HL-60/S4 treated with phorbol 12-myristate 13-acetate at 8.2 ng/mL for 4 days and 3 days (cell line): ENCODE measurements around the gene ALDH3B2.
"Not testable (repeated sequence)": the region's sequence is repeated elsewhere in the genome, so short reads cannot be mapped to it uniquely, and the experiment has no call there.

Source experiments
- in situ Hi-C: fragments of 300-500 bp; cut with MboI; formaldehyde crosslinking; loops from 2 replicates; pipeline ENCODE4 v1.15.0; 2022; ENCODE audit warnings: low sequenced_read_pairs

ALDH3B2 gene

GRCh38 chr11:67687986-67688385 is 13.6 kb upstream of the ALDH3B2 start:
- in situ Hi-C loops = no loop called here

- in situ Hi-C loops = not testable (repeated sequence)
Measured at GRCh38 chr11:67685641-67686332, 11.4 kb upstream of the ALDH3B2 start.

DNA sequence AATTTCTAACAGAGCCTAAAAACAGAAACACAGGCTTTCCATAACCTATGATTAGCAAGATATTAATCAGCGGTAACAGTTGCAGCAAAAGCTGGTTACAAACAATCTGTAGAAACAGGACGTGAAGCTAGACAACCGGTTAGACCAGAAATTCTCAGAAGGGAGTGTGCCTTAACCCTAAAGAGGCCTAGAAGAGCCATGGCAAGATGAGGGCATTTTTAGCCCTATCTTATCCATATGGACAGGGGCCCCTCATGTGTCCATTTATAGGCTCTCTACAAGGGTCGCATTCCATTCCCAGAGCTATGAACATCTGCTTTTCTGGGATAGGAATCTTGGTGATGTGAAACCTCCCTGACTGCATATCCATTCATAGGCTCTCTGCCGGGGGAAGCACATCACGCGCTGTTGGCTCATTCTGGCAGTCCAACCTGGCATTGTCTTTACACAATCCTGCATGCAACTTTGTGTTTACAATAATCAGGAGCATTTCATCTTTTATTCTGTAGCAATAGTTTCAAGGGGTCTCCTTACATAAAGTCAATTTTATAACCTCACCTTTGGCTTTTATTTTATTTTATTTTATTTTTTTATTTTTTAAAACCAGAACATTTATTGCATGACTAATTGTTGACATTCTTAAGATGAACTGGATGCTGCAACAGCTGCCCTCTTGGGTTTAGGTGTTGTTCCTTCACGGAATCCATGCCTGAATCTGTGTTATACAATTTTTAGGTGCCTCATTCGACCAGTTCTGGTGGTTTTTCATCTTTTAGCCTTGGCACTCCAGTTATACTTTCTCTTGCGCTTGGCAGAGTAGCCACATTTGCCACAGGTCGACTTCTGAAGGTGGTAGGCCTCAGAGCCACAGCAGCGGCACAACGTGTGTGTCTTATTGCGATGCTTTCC is 8.0 kb upstream of the ALDH3B2 start:
- in situ Hi-C loops = not testable (repeated sequence)

DNA sequence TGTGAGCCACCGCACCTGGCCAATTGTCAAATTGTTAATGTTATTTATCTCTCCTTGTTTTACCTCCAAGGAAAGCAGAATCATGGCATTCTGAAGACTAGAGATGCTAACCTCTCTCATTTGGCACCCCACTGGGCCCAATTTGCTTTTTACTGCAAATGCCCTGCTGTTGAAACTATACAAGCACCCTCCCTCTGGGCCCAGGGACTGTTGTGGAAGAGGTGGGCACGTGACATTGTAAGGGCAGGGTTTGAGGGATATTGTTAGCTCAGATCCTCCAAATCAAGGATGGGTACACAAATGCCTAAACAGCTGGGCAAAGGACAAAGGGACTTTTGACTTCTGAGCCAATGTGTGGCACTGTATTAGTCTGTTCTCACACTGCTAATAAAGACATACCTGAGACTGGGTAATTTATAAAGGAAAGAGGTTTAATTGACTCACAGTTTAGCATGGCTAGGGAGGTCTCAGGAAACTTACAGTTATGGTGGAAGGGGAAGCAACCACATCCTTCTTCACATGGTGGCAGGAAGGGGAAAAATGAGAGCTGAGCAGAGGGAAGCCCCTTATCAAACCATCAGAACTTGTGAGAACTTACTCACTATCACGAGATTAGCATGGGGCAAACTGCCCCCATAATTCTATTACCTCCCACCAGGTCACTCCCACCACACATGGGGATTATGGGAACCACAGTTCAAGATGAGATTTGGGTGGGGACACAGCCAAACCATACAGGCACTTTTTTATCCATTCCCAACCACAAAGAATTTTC is 6.5 kb upstream of the ALDH3B2 start:
- in situ Hi-C loops = no loop called here

DNA sequence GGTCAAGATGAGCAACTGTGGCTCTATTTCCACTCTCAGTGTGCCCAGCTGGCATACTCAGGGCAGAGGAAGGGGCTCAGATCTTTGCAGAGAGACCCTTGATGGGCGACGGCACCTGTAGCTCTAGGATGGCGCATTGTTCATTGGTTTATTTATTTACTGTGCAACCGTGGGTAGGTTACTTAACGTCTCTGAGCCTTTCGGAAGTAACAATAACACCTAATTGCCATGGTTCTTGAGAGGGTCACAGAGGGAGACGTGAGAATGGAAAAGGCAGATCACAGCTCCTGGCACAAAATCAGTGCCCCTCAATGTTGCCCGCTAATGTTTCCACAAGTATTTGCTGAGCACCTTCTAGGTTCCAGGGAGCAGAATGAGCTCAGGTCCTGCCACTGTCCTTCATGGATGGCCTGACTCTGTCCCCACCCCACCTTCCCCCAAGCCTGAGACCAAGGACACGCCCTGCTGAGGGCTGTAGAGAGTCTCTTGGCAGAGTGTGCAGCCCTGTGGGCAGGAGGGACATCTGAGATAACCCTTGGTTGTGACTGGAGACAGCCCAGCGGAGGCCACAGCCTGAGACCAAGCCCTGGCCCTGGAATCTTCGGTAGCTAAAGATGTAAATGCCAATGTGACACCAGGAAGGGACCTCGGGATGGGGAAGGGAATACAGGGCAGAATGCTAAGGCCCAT is 780 bp upstream of the ALDH3B2 start:
- in situ Hi-C loops = no loop called here

GRCh38 chr11:67673902-67674301 is 521 bp downstream of the ALDH3B2 start:
- in situ Hi-C loops = no loop called here

DNA sequence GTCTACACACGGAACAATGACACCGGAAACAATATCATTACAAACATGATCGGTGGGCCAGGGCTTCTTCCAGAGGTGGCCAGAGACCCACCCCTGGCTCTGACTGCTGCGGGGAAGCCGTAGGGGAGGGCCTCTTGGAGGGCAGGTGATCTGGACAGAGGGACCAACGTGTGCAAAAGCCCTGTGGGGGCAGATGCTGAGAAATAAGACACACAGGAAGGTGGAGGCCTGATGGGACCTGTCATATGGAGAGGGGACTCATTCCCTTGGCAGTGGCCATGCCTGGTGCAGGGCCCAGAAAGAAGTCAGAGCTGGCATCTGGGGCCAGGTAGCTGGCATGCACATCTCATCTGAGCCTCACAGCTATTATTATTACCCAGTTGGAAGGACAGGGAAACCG is 1.1 kb downstream of the ALDH3B2 start:
- in situ Hi-C loops = no loop called here

DNA sequence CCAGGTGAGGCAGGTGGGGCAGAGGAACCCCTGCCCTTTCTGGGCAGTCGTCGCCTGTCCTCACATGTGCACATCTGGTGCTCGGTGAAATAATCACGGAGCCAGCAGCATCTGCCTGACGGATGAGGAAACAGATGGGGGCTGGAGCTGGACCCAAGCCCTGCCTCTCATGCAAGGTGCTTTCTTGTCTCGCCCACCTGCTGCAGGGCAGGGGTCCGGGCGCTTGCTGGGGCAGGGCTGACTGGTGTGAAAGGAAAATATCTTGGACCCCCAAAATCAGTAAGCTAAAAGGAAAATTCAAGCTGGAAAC is 3.3 kb downstream of the ALDH3B2 start:
- in situ Hi-C loops = no loop called here

- in situ Hi-C loops = no loop called here
Measured at GRCh38 chr11:67670316-67671210, 3.9 kb downstream of the ALDH3B2 start.

DNA sequence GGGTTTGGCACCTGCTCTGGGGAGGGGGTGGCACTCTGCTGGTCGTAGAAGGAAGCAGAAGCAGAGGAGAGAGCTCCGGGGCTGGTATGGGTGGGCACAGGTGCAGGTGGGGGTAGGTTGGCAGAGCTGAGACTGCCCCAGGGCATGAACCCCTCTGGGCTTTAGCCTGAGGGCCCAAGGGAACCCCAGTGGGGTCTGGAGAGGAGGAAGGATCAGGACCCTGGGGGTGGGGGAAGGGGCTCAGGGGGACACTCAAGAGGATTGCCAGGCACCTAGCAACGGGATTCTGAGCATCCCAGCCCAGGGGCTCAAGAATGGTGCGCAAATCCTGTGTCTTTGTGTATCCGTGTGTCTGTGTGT is 6.3 kb downstream of the ALDH3B2 start:
- in situ Hi-C loops = no loop called here

DNA sequence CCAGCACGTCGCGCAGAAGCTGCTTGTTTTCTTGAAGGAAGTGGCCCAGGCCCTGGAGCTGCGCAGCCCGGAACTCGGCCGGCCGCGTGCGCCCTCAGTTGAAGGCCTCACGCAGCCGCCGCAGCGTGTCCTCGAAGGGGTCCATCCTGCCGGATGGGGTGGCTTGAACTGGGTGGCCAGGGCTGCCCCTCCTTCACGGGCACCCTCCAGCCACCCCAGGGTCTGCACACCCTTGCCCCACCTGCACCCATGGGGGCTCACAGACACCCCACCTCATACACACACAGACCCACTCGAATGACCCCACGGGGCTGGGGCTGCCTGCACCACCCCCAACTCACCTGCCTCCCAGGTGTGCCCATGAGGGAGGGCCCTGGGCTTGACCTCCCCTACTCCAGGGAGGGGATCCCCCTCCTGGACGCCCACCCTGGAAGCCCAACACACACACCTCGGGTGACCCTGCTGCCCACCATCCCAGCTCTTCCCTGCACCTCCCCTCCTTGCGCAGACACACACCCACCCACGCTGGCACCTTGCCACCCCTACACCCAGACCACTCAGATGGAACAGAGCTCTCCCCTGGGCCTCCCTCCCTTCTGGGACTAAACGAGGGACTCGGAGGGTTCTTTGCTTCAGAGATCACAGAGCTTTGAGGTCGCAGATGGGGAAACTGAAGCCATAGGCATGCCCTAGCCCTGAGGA is 6.8 kb downstream of the ALDH3B2 start:
- in situ Hi-C loops = no loop called here

DNA sequence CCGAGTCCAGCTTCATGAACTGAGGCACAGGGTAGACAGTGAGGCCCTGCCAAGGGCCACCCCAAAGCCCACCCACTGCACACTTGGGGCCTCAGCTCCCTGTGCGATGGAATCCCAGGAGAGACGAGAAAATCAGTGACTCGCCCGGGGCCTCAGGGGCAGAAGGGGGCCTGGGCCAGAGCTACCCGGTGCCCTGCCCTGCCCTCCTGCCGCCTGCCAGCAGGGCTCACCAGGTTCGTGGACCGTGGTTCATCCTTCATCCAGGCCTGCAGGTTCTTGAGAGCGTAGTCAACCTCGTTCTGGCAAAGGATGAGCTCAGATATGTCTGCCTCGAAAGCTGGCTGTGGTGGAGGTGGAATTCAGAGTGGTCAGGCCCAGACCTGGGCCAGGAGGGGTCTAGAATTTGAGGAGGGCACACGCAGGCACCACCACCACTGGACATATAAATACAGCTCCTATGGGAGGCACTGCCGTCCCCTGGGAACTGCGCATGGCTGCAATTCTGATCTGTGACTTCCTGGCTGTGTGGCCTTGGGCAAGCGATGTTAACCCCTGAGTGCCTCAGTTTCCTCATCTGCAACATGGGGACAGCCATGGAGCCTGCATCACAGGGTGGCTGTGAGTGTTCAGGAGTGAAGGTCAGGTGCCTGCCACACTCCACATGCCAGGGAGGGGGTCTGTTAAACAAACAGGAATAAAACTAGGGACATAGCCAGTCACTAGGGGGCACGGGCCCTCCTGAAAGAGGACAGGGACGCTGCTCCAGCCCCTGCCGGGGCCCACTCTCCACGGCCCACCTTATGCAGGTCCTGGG is 7.5 kb downstream of the ALDH3B2 start:
- in situ Hi-C loops = no loop called here

GRCh38 chr11:67666303-67666645 is 8.1 kb downstream of the ALDH3B2 start:
- in situ Hi-C loops = no loop called here

DNA sequence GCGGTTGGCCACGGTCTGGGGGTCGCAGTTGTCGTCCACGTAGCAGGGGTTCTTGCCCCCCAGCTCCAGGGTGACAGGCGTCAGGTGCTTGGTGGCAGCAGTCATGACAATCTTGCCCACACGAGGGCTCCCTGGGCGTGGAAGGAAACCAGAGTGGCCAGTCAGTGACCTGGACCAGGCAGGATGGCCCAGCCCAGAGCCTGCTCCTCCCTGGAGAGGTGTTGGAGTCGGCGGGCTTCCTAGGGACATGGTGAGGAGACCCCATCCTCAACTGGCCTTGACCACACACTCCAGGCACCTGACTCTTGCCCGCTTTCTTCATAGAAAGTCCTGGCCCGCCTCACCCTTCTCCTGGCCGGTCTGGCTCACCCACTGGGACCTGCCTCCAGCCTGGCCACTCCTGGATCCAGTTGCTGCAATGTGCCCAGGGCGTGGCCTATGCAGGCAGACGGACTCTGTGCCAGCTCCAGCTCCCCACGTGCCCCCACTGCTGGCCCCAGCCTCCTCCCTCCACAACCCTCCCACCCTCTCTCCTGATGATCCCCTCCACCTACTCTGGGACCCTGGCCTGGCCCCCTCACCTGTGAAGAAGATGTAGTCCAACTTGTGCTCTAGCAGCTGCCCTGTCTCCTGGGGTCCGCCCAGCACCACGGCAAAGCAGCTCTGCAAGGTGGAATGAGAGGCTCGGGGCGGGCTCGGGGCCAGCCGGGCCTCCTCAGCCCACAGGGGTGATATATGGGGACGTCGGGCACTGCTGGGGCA is 8.7 kb downstream of the ALDH3B2 start:
- in situ Hi-C loops = no loop called here

DNA sequence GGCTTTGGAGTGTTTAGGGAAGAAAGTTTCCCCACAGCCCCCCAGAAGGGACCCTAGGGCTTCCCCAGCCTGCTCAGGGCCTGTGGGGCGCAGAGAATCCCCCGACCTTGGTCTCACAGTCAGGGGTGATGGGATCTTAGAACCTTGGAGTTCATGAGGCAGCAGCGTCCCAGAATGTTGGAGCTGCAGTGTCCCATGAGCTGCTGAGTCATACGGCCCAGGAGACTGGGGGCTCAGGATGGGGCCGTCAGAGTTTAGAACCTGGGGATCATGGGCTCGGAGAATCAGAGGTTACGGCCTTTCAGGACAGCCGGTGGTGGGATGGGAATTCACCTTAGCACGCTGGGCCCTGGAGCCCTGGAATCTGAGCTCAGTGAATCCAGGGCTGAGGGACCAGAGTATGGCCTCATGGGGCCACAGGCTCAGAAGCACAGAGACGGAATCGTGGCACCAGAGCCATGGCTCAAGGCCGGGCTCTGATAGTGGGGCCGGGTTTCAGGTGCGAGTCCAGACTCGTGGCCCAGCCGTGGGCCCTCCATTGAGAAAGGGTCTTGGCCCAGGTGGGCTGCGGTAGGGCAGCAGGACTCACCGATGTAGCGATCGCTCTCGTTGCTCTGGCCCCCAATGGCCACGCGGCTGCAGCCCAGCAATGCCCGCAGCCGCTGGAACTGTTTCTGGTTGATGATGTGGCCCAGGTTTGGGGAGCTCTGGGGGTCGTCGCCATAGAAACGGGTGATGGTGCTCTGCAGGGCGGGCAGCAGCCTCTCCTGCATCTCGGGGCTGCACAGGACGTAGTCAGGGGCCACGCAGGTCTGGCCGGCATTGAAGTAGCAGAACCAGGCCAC is 9.5 kb downstream of the ALDH3B2 start:
- in situ Hi-C loops = no loop called here

- in situ Hi-C loops = no loop called here
Measured at GRCh38 chr11:67664213-67664585, 10.2 kb downstream of the ALDH3B2 start.

DNA sequence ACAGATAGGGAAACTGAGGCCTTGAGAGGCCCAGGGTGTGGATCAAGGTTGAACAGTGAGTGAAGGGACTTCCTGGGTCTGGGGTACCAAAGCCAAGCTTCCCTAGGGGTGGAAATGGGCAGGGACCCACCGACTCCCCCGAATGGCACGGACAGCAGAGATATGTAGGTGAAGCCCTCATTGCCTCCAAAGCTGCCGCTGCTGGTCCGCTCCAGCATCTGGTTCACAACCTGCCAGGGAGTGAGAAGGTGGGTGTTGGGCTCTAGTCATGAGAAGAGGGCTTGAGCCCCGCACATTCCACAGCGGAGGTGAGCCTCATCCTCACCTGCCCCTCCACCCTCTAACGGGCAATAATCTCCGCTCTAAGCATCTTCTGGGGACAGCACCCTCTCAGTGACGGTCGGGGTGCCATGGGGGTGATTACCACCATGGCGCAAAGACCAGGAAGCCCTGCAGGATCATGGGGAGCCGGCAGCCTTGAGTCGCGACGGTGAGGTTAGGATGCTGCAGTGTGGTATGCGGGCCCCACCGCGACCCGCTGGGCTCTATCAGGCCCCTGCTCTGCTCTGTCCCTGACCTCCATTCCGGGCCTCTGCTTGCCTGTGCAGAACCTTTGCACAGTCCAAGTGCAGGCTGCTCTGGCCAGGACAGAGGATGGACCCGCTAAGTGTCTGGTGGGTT is 10.8 kb downstream of the ALDH3B2 start:
- in situ Hi-C loops = no loop called here
